T-cell (primary cell): ENCODE measurements around the gene GOLGA5. TPM values are rescaled to one million over a fixed set of nuclear protein-coding genes. Genes with fewer than 3 reads are reported as not detected.

Experiments
- ATAC-seq, 4 experiments: fragments of 200-7000 bp in 3 of 4; fragments of 150-1000 bp in 1 of 4; cut with Tn5 transposase; replicated peaks in 1 of 4; 1 replicate in 3 of 4; 2 replicates in 1 of 4; pipeline ENCODE4 v1.10.0; 2021; ENCODE audit warnings: moderate library complexity in 3 of 4, mild to moderate bottlenecking in 2 of 4, moderate number of reproducible peaks in 1 of 4
- CTCF ChIA-PET, 2 donors: fragments of 300-600 bp; sonication (Branson Sonifier 250); formaldehyde crosslinking; loops; one replicate each; lab custom pipeline; 2022; ENCODE audit warnings: antibody characterized with exemption in 2 of 2; lab: Charles Lee
- POLR2A ChIA-PET, 2 donors: fragments of 300-600 bp; sonication (Branson Sonifier 250); formaldehyde crosslinking; loops; one replicate each; lab custom pipeline; 2022; ENCODE audit warnings: antibody characterized with exemption in 2 of 2; lab: Charles Lee
- DNase-seq, 35 experiments: peaks; one replicate each; pipeline versions ENCODE4 v3.0.0 to v3.0.0-alpha.2; 2013 to 2023
- H3K27ac ChIP-seq: one replicate; pipeline ENCODE4 v1.5.1; 2013; ENCODE audit warnings: low read length
- H3K27me3 ChIP-seq, 2 experiments: replicated peaks in 1 of 2; 1 replicate in 1 of 2; 2 replicates in 1 of 2; pipeline versions ENCODE4 v1.6.1 to v1.7.0; 2013; ENCODE audit warnings: low read length in 1 of 2, mixed read lengths in 1 of 2; ENCODE audit not compliant: control insufficient read depth in 2 of 2, insufficient read depth in 2 of 2; ENCODE audit errors: extremely low read depth in 1 of 2
- H3K36me3 ChIP-seq, 2 donors: 1 replicate in 1 of 2; 2 replicates in 1 of 2; pipeline versions ENCODE4 v1.6.1 to v1.7.0; 2013; ENCODE audit warnings: low read length in 1 of 2; ENCODE audit not compliant: control insufficient read depth in 2 of 2, insufficient read depth in 1 of 2; ENCODE audit errors: extremely low read depth in 1 of 2
- H3K4me1 ChIP-seq, 2 experiments: 1 replicate in 1 of 2; 2 replicates in 1 of 2; pipeline versions ENCODE4 v1.6.1 to v1.7.0; 2013; ENCODE audit warnings: low read length in 2 of 2, mixed read lengths in 1 of 2; ENCODE audit not compliant: insufficient read depth in 2 of 2, control insufficient read depth in 1 of 2; ENCODE audit errors: extremely low read depth in 1 of 2
- H3K4me3 ChIP-seq, 2 donors: 1 replicate in 1 of 2; 2 replicates in 1 of 2; pipeline versions ENCODE4 v1.5.1 to v1.7.0; 2013; ENCODE audit warnings: mild to moderate bottlenecking in 2 of 2, low read length in 1 of 2, moderate library complexity in 1 of 2; ENCODE audit not compliant: control insufficient read depth in 1 of 2; ENCODE audit errors: extremely low read depth in 1 of 2
- H3K9me3 ChIP-seq: 2 replicates; pipeline ENCODE4 v1.7.0; 2013
- H3K27ac Mint-ChIP-seq, 2 donors: one replicate each; pipeline ENCODE4 v1.8.0; 2020 to 2021; ENCODE audit warnings: mild to moderate bottlenecking in 2 of 2, mixed read lengths in 2 of 2
- H3K27me3 Mint-ChIP-seq, 2 donors: one replicate each; pipeline ENCODE4 v1.8.0; 2021 to 2022; ENCODE audit warnings: mixed read lengths in 2 of 2
- H3K36me3 Mint-ChIP-seq: one replicate; pipeline ENCODE4 v1.8.0; 2021; ENCODE audit warnings: mixed read lengths
- H3K4me1 Mint-ChIP-seq, 3 donors: one replicate each; pipeline ENCODE4 v1.8.0; 2020 to 2022; ENCODE audit warnings: mixed read lengths in 3 of 3, mild to moderate bottlenecking in 1 of 3
- H3K4me3 Mint-ChIP-seq, 3 donors: one replicate each; pipeline ENCODE4 v1.8.0; 2020 to 2022; ENCODE audit warnings: mild to moderate bottlenecking in 3 of 3, mixed read lengths in 3 of 3, moderate library complexity in 3 of 3
- H3K9me3 Mint-ChIP-seq, 3 donors: one replicate each; pipeline ENCODE4 v1.8.0; 2020 to 2022; ENCODE audit warnings: mixed read lengths in 3 of 3
- WGBS: methylation state at CpG from one replicate; pipeline ENCODE4 v1.1.5; 2013; ENCODE audit warnings: missing lambda C conversion rate; ENCODE audit not compliant: insufficient coverage; 5-methylcytosine and 5-hydroxymethylcytosine counted together
- total RNA-seq, 35 experiments: library from RNA in 6 of 35; stranded (reverse) in 6 of 35; fragments of 120-200 nt in 1 of 35; gene quantifications; one replicate each; pipeline versions ENCODE4 v1.2.1 to v1.2.4 and lab custom pipeline; 2013 to 2026

Gene GOLGA5
- total RNA-seq, 5 donors from 2014 or later (not counting 1 experiment from before 2014, with no cell fraction given), result 14.1 to 24.3 (median 21.5) TPM

GRCh38 chr14:92830902-92831301, 36.8 kb downstream of the GOLGA5 start:
- ChIA-PET POLR2A (no interaction called here), CTCF (interaction anchor here in 1 of 2 donors (0.6 kb wide), 1 partner anchor 83 kb away, joined by 3 read pairs; no protein-coding TSS in a partner anchor)
- Histone ChIP-seq H3K4me3 (no peak overlapping the region), H3K9me3 (no peaks in the 10 kb centered on the region), H3K36me3 (peaks cover 25 to 85% of the 10 kb centered on the region in 2 donors), H3K27me3 (no peaks in the 10 kb centered on the region), H3K4me1 (no peaks in the 10 kb centered on the region), H3K27ac (no peak overlapping the region)
- Mint-ChIP-seq H3K9me3 (no peaks in the 10 kb centered on the region), H3K4me3 (no peak overlapping the region), H3K36me3 (peaks cover 66% of the 10 kb centered on the region), H3K4me1 (no peaks in the 10 kb centered on the region), H3K27ac (no peak overlapping the region), H3K27me3 (no peaks in the 10 kb centered on the region)
- no peak for DNase-seq
- WGBS, result no CpG with 5 or more reads among the region's 2 CpGs
- no peak for ATAC-seq

DNA sequence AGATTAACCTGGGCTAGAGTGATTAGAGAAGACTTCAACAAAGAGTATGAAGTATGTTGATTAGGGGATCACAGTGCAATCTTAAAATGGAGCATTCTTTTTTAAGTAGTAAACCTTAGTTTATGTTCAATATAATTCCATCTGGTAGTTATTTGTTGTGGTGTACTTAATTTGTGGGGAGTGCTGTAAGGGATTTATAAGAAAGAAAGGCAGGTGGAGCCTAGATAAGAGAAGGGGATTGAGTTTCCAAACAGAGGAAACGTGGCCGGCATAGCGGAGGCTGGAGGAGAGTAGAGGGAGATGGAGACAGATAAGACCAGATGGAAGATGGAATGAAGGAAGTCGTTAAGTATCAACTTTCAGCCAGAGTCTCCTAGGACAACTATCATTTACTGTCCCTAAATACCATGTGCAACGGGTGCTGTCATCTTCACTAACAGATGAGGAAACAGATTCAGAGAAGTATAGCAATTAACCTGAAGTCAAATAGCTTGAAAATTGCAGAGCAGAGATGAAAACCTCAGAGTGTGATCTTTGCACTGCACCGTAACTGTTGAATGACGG, 38.1 kb downstream of the GOLGA5 start:
- Histone ChIP-seq H3K36me3 (peaks cover 26 to 85% of the 10 kb centered on the region in 2 donors), H3K4me3 (no peak overlapping the region), H3K27ac (no peak overlapping the region), H3K27me3 (no peaks in the 10 kb centered on the region), H3K9me3 (no peaks in the 10 kb centered on the region), H3K4me1 (no peaks in the 10 kb centered on the region)
- Mint-ChIP-seq H3K27me3 (no peaks in the 10 kb centered on the region), H3K36me3 (peaks cover 66% of the 10 kb centered on the region), H3K9me3 (no peaks in the 10 kb centered on the region), H3K4me3 (no peak overlapping the region), H3K27ac (peak overlapping the region in 1 of 2 donors; percentile 29), H3K4me1 (no peaks in the 10 kb centered on the region)
- ATAC-seq (no peak), DNase-seq (no peak)
- ChIA-PET CTCF (interaction anchor here (0.6 to 0.8 kb wide), 2 partner anchors 16 to 122 kb away, joined by 3 to 4 read pairs; no protein-coding TSS in a partner anchor), POLR2A (interaction anchor here in 1 of 2 donors (0.6 kb wide), 1 partner anchor 1432 kb away, joined by 6 read pairs; no protein-coding TSS in a partner anchor)
- WGBS, result 42% methylated on average over 2 of the region's 7 CpGs

DNA sequence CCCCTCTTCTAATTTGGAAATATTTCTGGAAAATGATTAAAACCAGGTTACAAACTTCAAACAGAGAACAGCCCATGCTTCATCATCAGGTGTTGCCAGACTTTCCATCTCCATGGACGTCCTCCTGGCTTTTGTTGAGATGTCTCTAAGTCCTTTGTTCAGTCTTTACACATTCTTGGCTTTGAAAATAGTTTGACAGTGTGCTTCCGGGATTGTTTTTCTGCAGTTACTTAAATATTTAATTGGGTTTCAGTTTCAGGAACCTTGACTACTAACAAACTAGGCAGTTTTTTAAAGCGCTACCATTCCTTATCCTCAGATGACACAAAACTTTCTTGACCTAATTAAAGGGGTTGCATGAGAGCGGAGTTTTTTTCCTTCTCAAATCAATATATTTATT, 47.8 kb downstream of the GOLGA5 start:
- H3K27ac Mint-ChIP-seq, result no peak overlapping the region
- H3K27me3 ChIP-seq, result no peaks in the 10 kb centered on the region
- H3K36me3 Mint-ChIP-seq, result peaks cover 37% of the 10 kb centered on the region
- no peaks in the 10 kb centered on the region for H3K9me3 ChIP-seq
- peaks cover 0 to 38% of the 10 kb centered on the region in 2 donors for H3K36me3 ChIP-seq
- ChIA-PET POLR2A (interaction anchor here in 1 of 2 donors (0.6 kb wide), 1 partner anchor 119 kb away, joined by 3 read pairs; no protein-coding TSS in a partner anchor), CTCF (no interaction called here)
- no peaks in the 10 kb centered on the region for H3K27me3 Mint-ChIP-seq
- WGBS, result no CpG with 5 or more reads among the region's 4 CpGs
- H3K4me3 ChIP-seq, result no peak overlapping the region
- H3K4me3 Mint-ChIP-seq, result no peak overlapping the region
- DNase-seq (no peak), ATAC-seq (no peak)
- H3K4me1 Mint-ChIP-seq, result peaks cover 8 to 14% (median 10%) of the 10 kb centered on the region in 3 donors
- H3K4me1 ChIP-seq, result peaks cover 2 to 5% of the 10 kb centered on the region in 2 experiments
- H3K27ac ChIP-seq, result no peak overlapping the region
- peaks cover 0 to 6% (median 0%) of the 10 kb centered on the region in 3 donors for H3K9me3 Mint-ChIP-seq

GRCh38 chr14:92844204-92844603, 50.1 kb downstream of the GOLGA5 start:
- Mint-ChIP-seq H3K27ac (no peak overlapping the region), H3K9me3 (peaks cover 0 to 6% (median 0%) of the 10 kb centered on the region in 3 donors), H3K27me3 (no peaks in the 10 kb centered on the region), H3K4me3 (no peak overlapping the region), H3K36me3 (peaks cover 24% of the 10 kb centered on the region), H3K4me1 (peaks cover 29 to 34% (median 31%) of the 10 kb centered on the region in 3 donors)
- no peaks in the 10 kb centered on the region for H3K27me3 ChIP-seq
- H3K27ac ChIP-seq, result no peak overlapping the region
- peaks cover 11 to 21% of the 10 kb centered on the region in 2 experiments for H3K4me1 ChIP-seq
- WGBS, result 60% methylated on average over 3 of the region's 4 CpGs
- no peak for DNase-seq
- H3K9me3 ChIP-seq, result no peaks in the 10 kb centered on the region
- CTCF ChIA-PET, result no interaction called here
- POLR2A ChIA-PET, result no interaction called here
- no peak overlapping the region for H3K4me3 ChIP-seq
- H3K36me3 ChIP-seq, result peaks cover 0 to 18% of the 10 kb centered on the region in 2 donors
- no peak for ATAC-seq

GRCh38 chr14:92846162-92846897, 52.2 kb downstream of the GOLGA5 start:
- Histone ChIP-seq H3K27ac (no peak overlapping the region), H3K9me3 (no peaks in the 10 kb centered on the region), H3K4me1 (peaks cover 11 to 32% of the 10 kb centered on the region in 2 experiments), H3K4me3 (no peak overlapping the region), H3K36me3 (peaks cover 0 to under 1% of the 10 kb centered on the region in 2 donors), H3K27me3 (no peaks in the 10 kb centered on the region)
- Mint-ChIP-seq H3K27me3 (no peaks in the 10 kb centered on the region), H3K27ac (peak overlapping the region; percentile 58 to 81), H3K4me1 (peaks cover 29 to 47% (median 41%) of the 10 kb centered on the region in 3 donors), H3K4me3 (no peak overlapping the region), H3K9me3 (peaks cover 0 to 6% (median 0%) of the 10 kb centered on the region in 3 donors), H3K36me3 (peaks cover 9% of the 10 kb centered on the region)
- peak in 2 of 35 experiments; percentile 7 to 15 for DNase-seq
- peak in 2 of 4 experiments; percentile 53 to 58 for ATAC-seq
- ChIA-PET POLR2A (no interaction called here), CTCF (no interaction called here)
- WGBS, result no CpG with 5 or more reads among the region's 2 CpGs

GRCh38 chr14:92847278-92847677, 53.2 kb downstream of the GOLGA5 start:
- Mint-ChIP-seq H3K27me3 (no peaks in the 10 kb centered on the region), H3K36me3 (peaks cover 10% of the 10 kb centered on the region), H3K4me1 (peaks cover 29 to 52% (median 45%) of the 10 kb centered on the region in 3 donors), H3K27ac (peak overlapping the region; percentile 58 to 81), H3K4me3 (peak overlapping the region in 1 of 3 donors; percentile 15), H3K9me3 (peaks cover 0 to 10% (median 2%) of the 10 kb centered on the region in 3 donors)
- ChIA-PET POLR2A (no interaction called here), CTCF (interaction anchor here (0.6 to 1.1 kb wide), 2 partner anchors 108 to 1731 kb away, joined by 4 to 6 read pairs; no protein-coding TSS in a partner anchor)
- Histone ChIP-seq H3K27ac (peak overlapping the region; percentile 8), H3K9me3 (no peaks in the 10 kb centered on the region), H3K4me1 (peaks cover 11 to 32% of the 10 kb centered on the region in 2 experiments), H3K27me3 (no peaks in the 10 kb centered on the region), H3K4me3 (no peak overlapping the region), H3K36me3 (no peaks in the 10 kb centered on the region)
- DNase-seq, result peak in 2 of 35 experiments; percentile 6 to 13
- peak; percentile 48 to 71 (median 66) for ATAC-seq
- no CpG with 5 or more reads among the region's 6 CpGs for WGBS
